ENCODE measurements around the gene ALG1.
"Not testable (repeated sequence)": the region's sequence is repeated elsewhere in the genome, so short reads cannot be mapped to it uniquely, and the experiment has no call there.

ALG1 gene

DNA sequence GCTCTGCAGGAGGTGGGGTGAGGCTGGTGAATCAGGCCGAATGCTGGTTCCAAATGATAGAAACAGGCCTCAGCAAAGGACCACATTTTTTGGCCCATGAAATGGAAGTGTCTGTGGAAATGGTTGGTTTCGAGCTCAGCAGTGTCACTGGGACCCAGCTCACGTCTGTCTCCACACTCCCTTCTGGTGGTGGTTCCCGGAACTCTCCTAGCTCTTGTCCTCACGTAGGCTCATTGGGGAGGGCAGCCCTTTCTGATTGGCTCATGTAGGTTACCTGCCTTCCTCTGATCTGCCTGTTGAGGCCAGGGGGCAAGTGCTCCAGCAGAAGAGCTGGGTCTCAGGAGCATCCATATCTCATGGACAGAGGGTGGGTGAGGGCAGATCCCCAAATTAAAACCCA lies 4.0 kb downstream of the ALG1 start:
- no peak for DNase-seq

DNA sequence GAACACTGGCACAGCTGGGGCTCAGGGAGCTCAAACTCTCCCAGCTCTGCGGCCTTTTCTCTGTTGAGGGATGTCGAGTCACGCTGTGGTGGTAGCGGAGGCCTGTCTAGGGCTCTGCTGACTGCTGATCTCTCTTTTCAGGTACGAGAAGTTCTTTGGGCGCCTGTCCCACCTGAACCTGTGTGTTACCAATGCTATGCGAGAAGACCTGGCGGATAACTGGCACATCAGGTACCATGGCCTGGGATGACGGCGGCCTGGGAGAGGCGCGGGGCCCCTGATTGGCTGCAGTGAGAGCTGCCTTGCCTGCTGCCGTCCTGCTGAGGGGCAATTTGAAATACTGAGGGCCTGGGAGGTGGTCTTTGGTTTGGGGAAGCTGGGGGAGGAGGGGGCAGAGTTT lies 5.7 kb downstream of the ALG1 start:
- no peak for DNase-seq

DNA sequence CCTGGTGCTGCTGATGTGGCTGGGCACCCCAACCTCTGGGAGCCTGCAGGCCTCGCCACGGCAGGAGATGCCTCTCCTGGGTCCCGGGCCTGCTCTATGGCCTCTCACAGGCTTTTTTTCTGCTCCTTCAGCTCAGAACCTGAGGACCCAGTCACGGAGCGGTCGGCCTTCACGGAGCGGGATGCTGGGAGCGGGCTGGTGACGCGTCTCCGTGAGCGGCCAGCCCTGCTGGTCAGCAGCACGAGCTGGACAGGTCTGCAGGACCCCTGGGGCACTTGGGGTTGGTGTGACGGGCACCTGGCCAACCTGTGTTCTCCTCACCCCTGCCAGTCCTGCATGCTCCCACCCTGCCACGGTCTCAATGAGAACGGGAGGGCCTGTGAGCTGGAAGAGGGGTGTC lies 7.0 kb downstream of the ALG1 start:
- no peak for DNase-seq

GRCh38 chr16:5080461-5080860 lies 8.8 kb downstream of the ALG1 start:
- DNase-seq = not testable (repeated sequence)

- not testable (repeated sequence) for DNase-seq
Measured at GRCh38 chr16:5080996-5081395, 9.4 kb downstream of the ALG1 start.

DNA sequence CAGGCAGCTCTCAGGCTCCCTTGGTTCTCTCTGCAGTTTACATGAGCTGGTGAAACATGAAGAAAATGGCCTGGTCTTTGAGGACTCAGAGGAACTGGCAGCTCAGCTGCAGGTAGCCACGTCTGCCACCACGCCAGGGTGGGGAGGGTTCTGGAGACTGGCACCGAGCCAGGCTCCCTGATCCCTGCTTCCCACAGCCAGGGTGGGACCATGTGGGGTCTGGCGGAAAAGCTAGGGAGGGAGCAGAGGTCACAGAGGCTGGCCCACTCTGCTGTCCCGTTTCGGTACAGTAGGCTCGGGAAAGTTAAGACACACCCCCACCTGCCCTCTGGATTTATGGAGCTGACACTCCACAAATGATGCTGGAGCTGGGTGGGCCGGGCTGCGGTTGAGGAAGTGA lies 12.0 kb downstream of the ALG1 start:
- DNase-seq = not testable (repeated sequence)

DNA sequence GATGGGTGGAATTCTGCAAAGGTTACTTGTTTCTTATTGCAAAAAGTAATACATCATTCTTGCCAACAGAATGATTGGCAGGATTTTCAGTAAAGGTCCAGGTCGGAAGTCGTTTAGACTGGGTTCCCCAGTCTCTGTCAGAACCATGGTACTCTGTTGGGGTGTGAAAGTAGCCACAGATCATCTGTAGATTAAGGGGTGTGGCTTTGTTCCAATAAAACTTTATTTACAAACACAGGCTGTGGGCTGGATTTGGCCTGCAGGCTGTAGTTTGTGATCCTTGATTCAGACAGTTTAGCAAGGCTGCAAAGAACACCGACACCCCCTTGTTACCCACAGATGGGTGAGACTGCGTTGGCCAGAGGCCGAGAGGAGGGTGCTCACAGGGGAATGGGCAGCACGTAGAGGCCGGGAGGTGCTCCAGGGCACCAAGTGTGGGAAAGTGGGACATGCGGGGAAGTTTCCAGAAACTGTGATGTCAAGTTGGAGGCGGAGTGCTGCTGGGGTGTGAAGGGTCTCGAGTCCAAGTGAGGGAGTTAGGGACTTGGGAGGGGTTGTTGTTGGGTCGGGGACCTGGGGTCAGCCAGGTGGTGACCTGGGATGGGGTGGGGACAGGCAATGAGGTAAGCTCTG lies 12.6 kb downstream of the ALG1 start:
- not testable (repeated sequence) for DNase-seq

- peak; percentile 64 to 71 (median 69) for DNase-seq
Measured at GRCh38 chr16:5084802-5085201, 13.2 kb downstream of the ALG1 start.

- not testable (repeated sequence) for DNase-seq
Measured at GRCh38 chr16:5085716-5086115, 14.1 kb downstream of the ALG1 start.

DNA sequence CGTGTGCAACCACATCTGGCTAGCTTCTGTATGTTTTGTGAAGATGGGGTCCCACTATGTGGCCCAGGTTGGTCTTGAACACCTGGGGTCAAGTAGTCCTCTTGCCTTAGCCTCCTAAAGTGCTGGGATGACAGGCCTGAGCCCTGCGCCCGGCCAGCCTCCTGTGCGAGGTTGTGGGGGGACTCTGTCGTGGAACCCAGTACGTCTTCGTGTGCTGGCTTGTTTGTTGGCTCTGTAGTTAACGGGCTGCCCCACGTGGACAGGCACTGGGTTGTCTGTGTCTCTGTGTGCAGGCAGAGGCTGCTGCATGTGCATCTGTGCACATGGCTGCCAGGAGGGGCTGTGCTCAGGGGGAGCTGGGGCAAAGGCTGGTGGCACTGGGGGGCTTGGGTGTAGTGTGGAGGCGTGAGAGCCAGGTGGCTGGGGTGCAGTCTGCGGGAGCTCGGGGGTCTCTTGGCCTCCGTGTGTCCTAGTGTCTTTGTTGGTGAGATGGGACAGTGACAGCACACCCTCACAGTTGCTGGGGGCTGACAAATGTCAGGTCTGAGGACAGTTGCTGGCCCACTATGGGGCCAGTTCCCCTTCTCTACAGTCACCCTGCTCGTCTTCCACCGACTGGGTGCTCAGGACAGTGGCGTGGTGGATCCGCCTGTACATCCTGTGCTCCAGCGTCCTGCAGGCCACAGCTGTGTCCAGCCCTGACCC lies 16.6 kb downstream of the ALG1 start:
- not testable (repeated sequence) for DNase-seq

DNA sequence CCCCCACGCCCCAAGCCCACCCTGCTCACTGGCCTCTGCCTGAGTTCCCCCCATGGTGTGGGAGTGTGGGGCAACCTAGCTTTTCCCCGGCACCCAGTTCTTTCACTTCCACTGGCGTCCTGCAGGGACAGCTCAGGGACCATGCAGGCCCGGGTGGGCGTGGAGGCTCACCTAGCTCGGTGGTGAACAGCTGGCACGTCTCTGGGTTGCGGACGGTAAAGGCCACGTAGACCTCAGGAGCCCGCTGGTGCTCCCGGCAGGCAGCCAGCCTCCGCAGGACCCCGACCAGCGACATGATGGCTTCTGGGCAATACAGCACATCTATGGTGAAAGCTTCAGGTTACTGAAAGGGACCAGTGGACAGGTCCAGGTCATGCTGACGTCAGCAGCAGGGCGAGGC lies 17.3 kb downstream of the ALG1 start:
- DNase-seq = not testable (repeated sequence)

- not testable (repeated sequence) for DNase-seq
Measured at GRCh38 chr16:5089911-5090555, 18.4 kb downstream of the ALG1 start.

DNA sequence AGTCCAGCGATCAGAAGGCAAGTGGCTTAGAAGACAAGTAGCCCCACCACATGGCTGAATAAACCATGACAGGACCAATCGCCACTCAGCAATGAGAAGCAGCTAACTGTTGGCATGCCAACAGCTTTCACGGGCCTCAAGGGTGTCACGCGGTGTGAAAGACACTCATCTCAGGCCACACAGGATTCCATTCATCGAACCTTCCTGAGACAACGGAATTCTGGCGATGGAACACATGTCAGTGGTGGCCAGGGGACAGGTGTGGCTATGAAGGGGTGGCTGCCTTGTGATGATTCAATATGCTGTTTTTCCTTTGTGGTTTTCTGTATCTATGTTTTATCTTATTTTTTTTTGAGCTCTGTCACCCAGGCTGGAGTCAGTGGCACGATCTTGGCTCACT lies 18.9 kb downstream of the ALG1 start:
- not testable (repeated sequence) for DNase-seq

- DNase-seq = not testable (repeated sequence)
Measured at GRCh38 chr16:5093081-5093480, 21.4 kb downstream of the ALG1 start.

- not testable (repeated sequence) for DNase-seq
Measured at GRCh38 chr16:5093746-5094145, 22.1 kb downstream of the ALG1 start.

GRCh38 chr16:5095145-5095830 lies 23.6 kb downstream of the ALG1 start:
- not testable (repeated sequence) for DNase-seq

DNA sequence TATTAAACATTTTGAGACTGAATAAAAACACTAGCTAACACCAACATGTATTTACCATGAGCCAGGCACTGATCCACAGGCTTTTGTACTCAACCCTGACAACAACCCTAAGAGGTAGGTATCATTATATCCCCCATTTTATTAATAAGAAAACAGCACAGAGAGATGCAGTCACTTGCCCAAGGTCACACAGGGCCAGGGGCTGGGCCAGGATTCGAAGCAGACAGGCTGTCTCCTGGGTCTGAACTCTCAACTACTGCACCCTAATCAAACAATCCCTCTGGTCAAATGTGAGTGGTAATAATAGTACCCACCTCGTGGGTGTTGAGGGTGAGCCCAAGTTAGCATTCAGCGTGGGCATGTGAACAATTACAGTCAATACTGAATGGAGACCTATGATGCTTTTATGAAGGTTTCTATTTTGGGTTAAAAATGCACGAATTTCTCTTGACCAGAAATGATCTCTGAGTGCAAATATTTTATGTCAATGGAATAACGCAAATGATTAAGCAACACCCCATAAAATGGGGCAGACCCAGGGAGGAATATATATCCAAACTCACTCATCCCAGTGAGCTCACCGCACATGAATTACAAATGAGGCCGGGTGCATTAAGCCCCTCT lies 24.9 kb downstream of the ALG1 start:
- DNase-seq = not testable (repeated sequence)

- DNase-seq = peak; percentile 8 to 37 (median 27)
Measured at GRCh38 chr16:5097061-5097469, 25.4 kb downstream of the ALG1 start.

GRCh38 chr16:5097470-5098220 lies 26.0 kb downstream of the ALG1 start, which contains the start of gene EEF2KMT:
EEF2KMT (minus strand) TSS chr16:5097795; CDS start chr16:5097739, 56 bp downstream.
- peak; percentile 98 to 99 (median 98) for DNase-seq

DNA sequence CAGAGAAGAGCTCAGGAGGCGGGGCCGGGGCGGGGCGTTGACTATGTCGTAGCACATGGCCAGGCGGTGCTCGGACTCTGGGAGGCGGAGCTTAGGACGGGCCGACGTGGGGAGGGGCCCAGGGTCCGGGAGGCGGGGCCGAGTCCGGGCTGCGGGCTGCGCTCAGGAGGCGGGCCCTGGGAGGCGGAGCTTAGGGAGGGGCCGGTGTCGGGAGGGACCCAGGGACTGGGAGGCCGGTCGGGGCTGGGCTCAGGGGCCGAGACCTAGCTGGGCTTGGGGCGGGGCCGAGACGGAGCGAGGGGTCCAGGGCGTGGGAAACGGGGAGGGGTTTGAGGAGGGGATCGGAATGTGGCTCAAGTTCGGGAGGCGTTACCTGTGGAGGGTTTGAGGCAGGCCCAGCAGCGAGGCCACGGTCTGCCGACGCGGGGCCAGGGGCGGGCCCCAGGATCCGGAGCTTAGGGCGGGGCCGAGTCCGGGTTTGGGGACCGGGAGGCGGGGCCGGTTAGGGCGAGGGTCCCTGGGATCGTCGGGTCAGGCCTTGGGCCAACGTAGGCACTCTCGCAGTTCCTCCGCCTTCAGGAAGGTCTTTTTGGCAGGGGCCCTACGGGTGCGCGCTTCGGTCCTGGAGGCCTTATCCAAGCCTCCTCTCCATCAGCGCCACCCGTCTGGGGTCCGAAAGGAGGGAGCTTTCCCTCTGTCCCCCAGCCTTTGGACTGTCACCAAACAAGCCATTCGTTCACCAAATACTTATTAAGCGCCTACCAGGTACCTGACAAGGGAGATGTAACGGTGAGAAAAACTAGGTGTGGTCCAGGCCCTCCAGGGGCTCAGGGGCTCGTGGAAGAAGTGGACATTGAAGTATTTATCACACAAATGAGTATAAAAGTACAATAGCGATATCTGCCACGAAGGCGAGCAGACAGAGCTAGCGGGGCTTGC lies 26.8 kb downstream of the ALG1 start:
- DNase-seq = peak; percentile 39 to 72 (median 54)

DNA sequence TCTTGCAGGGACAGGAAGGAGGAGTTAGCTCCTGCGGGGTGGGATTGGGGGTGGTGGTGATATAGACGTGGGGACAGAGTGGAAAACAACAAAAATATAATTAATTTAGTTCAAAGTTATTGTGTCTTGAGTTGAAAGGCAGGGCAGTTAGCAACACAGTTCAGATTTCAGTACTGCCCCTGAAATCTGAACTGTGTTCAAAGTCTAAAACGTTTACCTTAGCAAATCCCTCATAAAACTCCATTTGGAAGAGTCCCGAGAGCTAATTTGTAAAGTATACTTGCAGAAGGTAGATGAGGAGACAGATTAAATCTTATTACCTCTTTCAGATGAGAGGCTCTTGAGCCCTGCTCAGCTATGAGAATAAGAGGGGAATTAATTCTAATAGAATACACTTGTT lies 27.5 kb downstream of the ALG1 start:
- DNase-seq = not testable (repeated sequence)
